ENCODE data around the gene PPP2R2C. TPM values are rescaled to one million over a fixed set of nuclear protein-coding genes. Genes with fewer than 3 reads are reported as not detected.

PPP2R2C gene
- total and polyA plus RNA-seq, 2 donors (not counting 1 experiment from before 2014, with no cell fraction given), result 0.10 to 0.17 TPM

- TF ChIP-seq EZH2 (IDR thresholded peaks at IDR 0.05; ENCODE audit: low read length, missing control alignments), result no peak
- TF ChIP-seq CTCF (conservative IDR thresholded peaks at IDR 0.05 in 1 of 2, IDR thresholded peaks at IDR 0.05 in 1 of 2; ENCODE audit: low read depth in 1 of 2, low read length in 2 of 2), result no peak
- Histone ChIP-seq H3K4me1 (ENCODE audit: control insufficient read depth, extremely low read depth, insufficient read depth, low read length) (no peaks in the 10 kb centered on the region), H3K4me2 (ENCODE audit: extremely low read depth, insufficient read depth, low read length) (no peak overlapping the region), H3K79me2 (ENCODE audit: control insufficient read depth, insufficient read depth, low read length) (no peaks in the 10 kb centered on the region), H3K27ac (ENCODE audit: insufficient read depth, low read length) (no peak overlapping the region), H3K4me3 (replicated peaks in 1 of 4; ENCODE audit: control extremely low read depth in 1 of 4, insufficient read depth in 1 of 4, low read depth in 3 of 4, low read length in 4 of 4) (no peak overlapping the region), H2AFZ (ENCODE audit: low read length) (no peak overlapping the region), H3K36me3 (ENCODE audit: control insufficient read depth, insufficient read depth, low read length) (peaks cover 8% of the 10 kb centered on the region), H3K9ac (ENCODE audit: insufficient read depth, low read length) (no peak overlapping the region), H3K9me3 (ENCODE audit: control insufficient read depth, insufficient read depth, low read depth, low read length) (no peaks in the 10 kb centered on the region), H4K20me1 (ENCODE audit: control insufficient read depth, extremely low read depth, insufficient read depth, low read length) (no peaks in the 10 kb centered on the region), H3K27me3 (ENCODE audit: control insufficient read depth, insufficient read depth, low read length) (no peaks in the 10 kb centered on the region)
- no peak for DNase-seq (ENCODE audit: low read depth in 2 of 2)
Measured at GRCh38 chr4:6291784-6292297, 180.6 kb downstream of the PPP2R2C start.

- no peak overlapping the region for H3K4me3 ChIP-seq (replicated peaks in 1 of 4; ENCODE audit: control extremely low read depth in 1 of 4, insufficient read depth in 1 of 4, low read depth in 3 of 4, low read length in 4 of 4)
- H3K36me3 ChIP-seq (ENCODE audit: control insufficient read depth, insufficient read depth, low read length), result peaks cover 8% of the 10 kb centered on the region
- TF ChIP-seq CTCF (conservative IDR thresholded peaks at IDR 0.05 in 1 of 2, IDR thresholded peaks at IDR 0.05 in 1 of 2; ENCODE audit: low read depth in 1 of 2, low read length in 2 of 2) (no peak), EZH2 (IDR thresholded peaks at IDR 0.05; ENCODE audit: low read length, missing control alignments) (no peak)
- H4K20me1 ChIP-seq (ENCODE audit: control insufficient read depth, extremely low read depth, insufficient read depth, low read length), result no peaks in the 10 kb centered on the region
- H3K4me2 ChIP-seq (ENCODE audit: extremely low read depth, insufficient read depth, low read length), result no peak overlapping the region
- no peaks in the 10 kb centered on the region for H3K79me2 ChIP-seq (ENCODE audit: control insufficient read depth, insufficient read depth, low read length)
- no peaks in the 10 kb centered on the region for H3K9me3 ChIP-seq (ENCODE audit: control insufficient read depth, insufficient read depth, low read depth, low read length)
- no peaks in the 10 kb centered on the region for H3K4me1 ChIP-seq (ENCODE audit: control insufficient read depth, extremely low read depth, insufficient read depth, low read length)
- DNase-seq (ENCODE audit: low read depth in 2 of 2), result no peak
- no peak overlapping the region for H3K9ac ChIP-seq (ENCODE audit: insufficient read depth, low read length)
- H3K27ac ChIP-seq (ENCODE audit: insufficient read depth, low read length), result no peak overlapping the region
- no peaks in the 10 kb centered on the region for H3K27me3 ChIP-seq (ENCODE audit: control insufficient read depth, insufficient read depth, low read length)
- H2AFZ ChIP-seq (ENCODE audit: low read length), result no peak overlapping the region
Measured at GRCh38 chr4:6290769-6291547, 181.5 kb downstream of the PPP2R2C start.

- no peaks in the 10 kb centered on the region for H3K27me3 ChIP-seq (ENCODE audit: control insufficient read depth, insufficient read depth, low read length)
- H3K4me3 ChIP-seq (replicated peaks in 1 of 4; ENCODE audit: control extremely low read depth in 1 of 4, insufficient read depth in 1 of 4, low read depth in 3 of 4, low read length in 4 of 4), result no peak overlapping the region
- no peaks in the 10 kb centered on the region for H4K20me1 ChIP-seq (ENCODE audit: control insufficient read depth, extremely low read depth, insufficient read depth, low read length)
- H3K9me3 ChIP-seq (ENCODE audit: control insufficient read depth, insufficient read depth, low read depth, low read length), result no peaks in the 10 kb centered on the region
- TF ChIP-seq CTCF (conservative IDR thresholded peaks at IDR 0.05 in 1 of 2, IDR thresholded peaks at IDR 0.05 in 1 of 2; ENCODE audit: low read depth in 1 of 2, low read length in 2 of 2) (no peak), EZH2 (IDR thresholded peaks at IDR 0.05; ENCODE audit: low read length, missing control alignments) (no peak)
- H3K79me2 ChIP-seq (ENCODE audit: control insufficient read depth, insufficient read depth, low read length), result no peaks in the 10 kb centered on the region
- no peak overlapping the region for H3K27ac ChIP-seq (ENCODE audit: insufficient read depth, low read length)
- H3K36me3 ChIP-seq (ENCODE audit: control insufficient read depth, insufficient read depth, low read length), result peaks cover 5% of the 10 kb centered on the region
- no peak overlapping the region for H3K4me2 ChIP-seq (ENCODE audit: extremely low read depth, insufficient read depth, low read length)
- no peaks in the 10 kb centered on the region for H3K4me1 ChIP-seq (ENCODE audit: control insufficient read depth, extremely low read depth, insufficient read depth, low read length)
- H2AFZ ChIP-seq (ENCODE audit: low read length), result no peak overlapping the region
- no peak overlapping the region for H3K9ac ChIP-seq (ENCODE audit: insufficient read depth, low read length)
- no peak for DNase-seq (ENCODE audit: low read depth in 2 of 2)
Measured at GRCh38 chr4:6290256-6290655, 182.2 kb downstream of the PPP2R2C start.
